ENCODE measurements around the gene CLPSL1. TPM values are rescaled to one million over a fixed set of nuclear protein-coding genes. Genes with fewer than 3 reads are reported as not detected.

The CLPSL1 gene
- total and polyA plus RNA-seq, 2 of the 13 experiments (the other 11 are each of a cell fraction or from before 2014, with no cell fraction given): not detected

GRCh38 chr6:35736982-35737412 is 43.8 kb upstream of the CLPSL1 start, which contains the start of gene ARMC12:
ARMC12 (plus strand) TSS chr6:35737032; CDS start chr6:35737109, 77 bp downstream.
- Histone ChIP-seq H3K27ac (ENCODE audit: extremely low read length, insufficient read depth, low read length) (no peak within 1 kb of the TSS), H3K9ac (ENCODE audit: insufficient read depth, low read depth, low read length) (0 out of 2 replicates have a peak within 1 kb of the TSS, but pooled peaks have one; percentile 13), H3K36me3 (replicated peaks in 1 of 2; ENCODE audit: control insufficient read depth in 1 of 2, insufficient read depth in 2 of 2, low read length in 2 of 2) (no peaks in the 10 kb centered on the region), H3K4me1 (ENCODE audit: insufficient read depth, low read length) (peaks cover 77% of the 10 kb centered on the region), H3K79me2 (ENCODE audit: insufficient read depth, low read length) (no peaks in the 10 kb centered on the region), H3K4me3 (replicated peaks in 1 of 3; ENCODE audit: insufficient read depth in 1 of 3, low read depth in 2 of 3, low read length in 3 of 3) (peak within 1 kb of the TSS in 1 of 3 experiments; percentile 30; a peak in 2 of 6 replicates), H4K20me1 (ENCODE audit: insufficient read depth, low read length) (no peaks in the 10 kb centered on the region), H3K9me3 (ENCODE audit: low read length) (no peaks in the 10 kb centered on the region), H3K4me2 (ENCODE audit: low read depth, low read length) (peak within 1 kb of the TSS; percentile 52), H3K27me3 (ENCODE audit: control insufficient read depth in 1 of 2, insufficient read depth in 2 of 2, low read length in 2 of 2) (no peaks in the 10 kb centered on the region), H2AFZ (ENCODE audit: low read length) (peak within 1 kb of the TSS; percentile 73)
- ChIA-PET CTCF (ENCODE audit: low intra/inter-chr PET ratio, low total read pairs) (interaction anchor here (1.1 to 5.0 kb wide), 3 partner anchors 113 to 214 kb away, joined by 4 to 131 read pairs (median 15); no protein-coding TSS in a partner anchor), POLR2A (interaction anchor here (1.2 to 2.1 kb wide), 4 partner anchors 10 to 152 kb away, joined by 4 to 16 read pairs (median 6); no protein-coding TSS in a partner anchor)
- DNase-seq (ENCODE audit: low spot score) (no peak), FAIRE-seq (no peak), ATAC-seq (peak; percentile 8)
- intact Hi-C loops (cut with micrococcal nuclease; ENCODE audit: unreplicated experiment) (loop anchor here (1.0 to 10.0 kb wide), 4 partner anchors 48 to 442 kb away; partner anchors contain the start of genes DEF6 and FKBP5), in situ Hi-C loops (cut with HindIII; ENCODE audit: extremely low pct_ligation_motif_present, low pct_unique_long_range_greater_than_20kb) (loop anchor here (5.0 to 10.0 kb wide), 2 partner anchors 155 to 422 kb away; no protein-coding TSS in a partner anchor)
- BruUV-seq (replicated peaks): no TSS peak
- WGBS (ENCODE audit: low lambda C conversion rate): 82% methylated on average over 9 of the region's 10 CpGs
- no peak for TF ChIP-seq HDAC2 (CRISPR knock-in tag; IDR thresholded peaks at IDR 0.05)
- peak; percentile 12; the same call in 1 of the 2 replicates for TF ChIP-seq ZNF547 (CRISPR knock-in tag; IDR thresholded peaks at IDR 0.05)
- TF ChIP-seq ZNF24 (IDR thresholded peaks at IDR 0.05): no peak
- TF ChIP-seq NRL (CRISPR knock-in tag; IDR thresholded peaks at IDR 0.05; ENCODE audit: borderline replicate concordance): peak; percentile 30; the same call in 1 of the 2 replicates
- 0 out of 2 replicates have a peak, but pooled peaks have one; percentile 12 for TF ChIP-seq ZSCAN29 (CRISPR knock-in tag; conservative IDR thresholded peaks at IDR 0.05)
- TF ChIP-seq SRY (CRISPR knock-in tag; IDR thresholded peaks at IDR 0.05): 0 out of 2 replicates have a peak, but pooled peaks have one; percentile 46
- TF ChIP-seq ZNF567 (CRISPR knock-in tag; IDR thresholded peaks at IDR 0.05; ENCODE audit: borderline replicate concordance): 0 out of 2 replicates have a peak, but pooled peaks have one; percentile 22
- TF ChIP-seq ZNF891 (CRISPR knock-in tag; IDR thresholded peaks at IDR 0.05): 0 out of 2 replicates have a peak, but pooled peaks have one; percentile 27
